Measurements from ENCODE around the gene CD27.
A peak's percentile ranks its signal among the peaks of the same experiment; 100 is the strongest.
"Not testable (repeated sequence)": the region's sequence is repeated elsewhere in the genome, so short reads cannot be mapped to it uniquely, and the experiment has no call there.

The CD27 gene

DNA sequence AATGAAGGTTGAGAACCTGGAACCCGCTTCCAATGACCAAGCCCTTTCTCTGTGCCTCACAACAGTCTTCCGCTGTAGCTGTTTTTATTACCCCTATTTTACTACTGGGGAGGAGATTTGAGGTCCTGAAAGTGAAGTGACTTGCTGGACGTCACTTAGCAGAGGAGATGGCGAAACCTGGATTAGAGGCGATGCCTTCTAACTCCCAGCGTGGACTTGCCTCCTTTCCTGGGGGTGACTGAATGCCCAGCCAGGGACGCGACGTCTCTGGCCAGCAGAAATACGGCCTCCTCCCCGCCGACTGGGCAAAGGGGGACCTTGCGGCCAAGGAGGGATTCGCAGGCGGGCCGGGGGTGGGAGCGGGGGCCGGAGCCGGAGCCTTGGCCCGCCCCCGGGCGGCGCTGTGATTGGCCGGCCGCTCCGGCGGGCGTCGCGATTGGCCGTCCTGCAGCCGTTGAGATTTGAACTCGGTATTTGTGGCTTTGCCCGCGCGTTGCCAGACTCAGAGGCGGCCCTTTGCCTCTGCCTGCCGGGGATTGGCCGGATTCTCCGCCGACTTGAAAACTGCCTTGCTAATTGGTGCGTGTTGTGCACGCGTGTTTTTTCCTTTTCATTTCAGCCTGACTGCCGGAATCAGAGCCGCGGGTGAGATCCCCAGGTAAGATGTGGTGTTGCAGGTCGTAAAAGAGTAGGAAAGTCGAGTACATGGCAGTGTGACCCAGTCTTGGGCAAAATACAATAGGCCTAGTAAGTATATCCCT, 48.9 kb downstream of the CD27 start, which contains the start of gene NCAPD2:
Gene NCAPD2 (plus strand): TSS at position 606 of the 761 bp plus-strand sequence. CDS start 997 bp downstream, outside the sequence.
- peaks cover 10% of the 10 kb centered on the region for H3K4me1 ChIP-seq (ENCODE audit: control insufficient read depth, insufficient read depth, low read length)
- H3K4me3 ChIP-seq (ENCODE audit: low read depth, low read length): peak within 1 kb of the TSS; percentile 88
- H3K27me3 ChIP-seq (ENCODE audit: control insufficient read depth, insufficient read depth, low read length): no peaks in the 10 kb centered on the region
- H3K36me3 ChIP-seq (ENCODE audit: control insufficient read depth, insufficient read depth, low read length): peaks cover 43% of the 10 kb centered on the region
- H3K9me3 ChIP-seq (ENCODE audit: control insufficient read depth, insufficient read depth, low read depth, low read length): no peaks in the 10 kb centered on the region
- peak within 1 kb of the TSS; percentile 89 for H3K9ac ChIP-seq (ENCODE audit: low read length)
- peak within 1 kb of the TSS; percentile 72; the same call in 1 of the 2 replicates for H3K27ac ChIP-seq (ENCODE audit: low read depth, low read length)

DNA sequence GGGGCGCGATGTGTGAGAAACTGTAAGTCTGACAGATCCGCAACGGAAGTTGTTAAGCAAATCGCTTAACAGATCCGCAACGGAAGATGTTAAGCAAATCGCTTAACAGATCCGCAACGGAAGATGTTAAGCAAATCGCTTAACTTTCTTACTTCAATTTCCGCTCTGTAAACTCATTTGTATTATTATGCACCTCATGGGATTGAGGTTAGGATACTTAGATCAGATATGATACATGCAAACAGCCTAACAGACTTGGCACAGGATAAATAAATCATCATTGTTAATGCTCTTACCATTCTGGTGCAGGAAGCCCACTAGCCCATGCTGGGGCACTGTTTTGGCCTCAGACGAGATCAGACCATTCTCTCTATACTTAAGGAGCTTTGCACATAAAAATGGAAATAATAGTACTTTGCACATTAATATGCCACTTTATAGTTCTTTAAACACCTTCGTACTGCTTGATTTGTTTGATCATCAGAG, 49.5 kb downstream of the CD27 start:
- Histone ChIP-seq H3K4me1 (ENCODE audit: control insufficient read depth, insufficient read depth, low read length) (peaks cover 10% of the 10 kb centered on the region), H3K9me3 (ENCODE audit: control insufficient read depth, insufficient read depth, low read depth, low read length) (no peaks in the 10 kb centered on the region), H3K27me3 (ENCODE audit: control insufficient read depth, insufficient read depth, low read length) (no peaks in the 10 kb centered on the region), H3K4me3 (ENCODE audit: low read depth, low read length) (peak overlapping the region; percentile 88), H3K27ac (ENCODE audit: low read depth, low read length) (peak overlapping the region; percentile 28; the same call in 1 of the 2 replicates), H3K36me3 (ENCODE audit: control insufficient read depth, insufficient read depth, low read length) (peaks cover 49% of the 10 kb centered on the region), H3K9ac (ENCODE audit: low read length) (peak overlapping the region; percentile 89)

DNA sequence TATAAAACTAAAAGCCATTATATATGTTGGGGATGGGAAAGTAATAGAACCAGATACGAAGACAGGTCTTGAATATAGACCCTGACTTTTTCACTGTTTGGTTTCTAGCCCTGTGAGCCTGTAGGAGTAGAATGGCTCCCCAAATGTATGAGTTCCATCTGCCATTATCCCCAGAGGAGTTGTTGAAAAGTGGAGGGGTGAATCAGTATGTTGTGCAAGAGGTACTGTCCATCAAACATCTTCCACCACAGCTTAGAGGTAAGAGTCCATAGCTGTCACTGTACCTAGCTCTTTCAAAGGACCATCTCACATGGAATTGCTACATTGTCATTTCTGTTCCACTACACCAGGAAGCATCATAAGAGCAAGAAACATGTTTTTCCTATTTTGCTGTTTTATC, 50.2 kb downstream of the CD27 start:
- Histone ChIP-seq H3K36me3 (ENCODE audit: control insufficient read depth, insufficient read depth, low read length) (peaks cover 56% of the 10 kb centered on the region), H3K27me3 (ENCODE audit: control insufficient read depth, insufficient read depth, low read length) (no peaks in the 10 kb centered on the region), H3K4me3 (ENCODE audit: low read depth, low read length) (peak overlapping the region; percentile 88), H3K27ac (ENCODE audit: low read depth, low read length) (no peak overlapping the region; the same call in 1 of the 2 replicates), H3K4me1 (ENCODE audit: control insufficient read depth, insufficient read depth, low read length) (peaks cover 10% of the 10 kb centered on the region), H3K9me3 (ENCODE audit: control insufficient read depth, insufficient read depth, low read depth, low read length) (no peaks in the 10 kb centered on the region), H3K9ac (ENCODE audit: low read length) (peak overlapping the region; percentile 89)

- not testable (repeated sequence) for H3K27ac ChIP-seq (ENCODE audit: low read depth, low read length); H3K27me3 ChIP-seq (ENCODE audit: control insufficient read depth, insufficient read depth, low read length); H3K4me3 ChIP-seq (ENCODE audit: low read depth, low read length); H3K9me3 ChIP-seq (ENCODE audit: control insufficient read depth, insufficient read depth, low read depth, low read length); H3K9ac ChIP-seq (ENCODE audit: low read length); H3K4me1 ChIP-seq (ENCODE audit: control insufficient read depth, insufficient read depth, low read length)
- peaks cover 66% of the 10 kb centered on the region for H3K36me3 ChIP-seq (ENCODE audit: control insufficient read depth, insufficient read depth, low read length)
Measured at GRCh38 chr12:6497291-6497690, 52.5 kb downstream of the CD27 start.

DNA sequence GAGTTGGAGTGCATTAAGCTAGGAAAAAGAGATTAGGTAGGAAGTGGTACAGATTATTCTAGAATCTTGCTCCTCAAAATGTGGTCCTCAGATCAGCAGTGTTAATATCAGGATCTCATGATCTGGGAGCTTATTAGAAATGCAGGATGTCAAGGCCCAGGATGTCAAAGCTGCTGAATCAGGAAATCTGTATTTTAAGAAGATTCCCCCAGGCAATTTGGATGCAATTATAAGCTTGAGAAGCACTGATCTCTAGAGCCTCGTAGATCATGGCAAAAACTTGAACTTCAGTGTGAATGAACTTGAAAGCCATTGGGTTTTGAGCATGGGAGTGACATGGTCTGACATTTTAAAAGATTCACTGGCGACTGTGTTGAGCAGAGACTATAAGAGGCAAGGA, 55.7 kb downstream of the CD27 start:
- H3K36me3 ChIP-seq (ENCODE audit: control insufficient read depth, insufficient read depth, low read length): peaks cover 76% of the 10 kb centered on the region
- no peaks in the 10 kb centered on the region for H3K9me3 ChIP-seq (ENCODE audit: control insufficient read depth, insufficient read depth, low read depth, low read length)
- H3K9ac ChIP-seq (ENCODE audit: low read length): no peak overlapping the region
- no peak overlapping the region for H3K27ac ChIP-seq (ENCODE audit: low read depth, low read length)
- no peak overlapping the region for H3K4me3 ChIP-seq (ENCODE audit: low read depth, low read length)
- H3K4me1 ChIP-seq (ENCODE audit: control insufficient read depth, insufficient read depth, low read length): no peaks in the 10 kb centered on the region
- no peaks in the 10 kb centered on the region for H3K27me3 ChIP-seq (ENCODE audit: control insufficient read depth, insufficient read depth, low read length)

Data from HUES6 (cell line).